ENCODE measurements around the gene MPO. TPM values are rescaled to one million over a fixed set of nuclear protein-coding genes. Genes with fewer than 3 reads are reported as not detected.

Gene MPO
- total and polyA plus RNA-seq, 9 of the 15 experiments (the other 6 are each of a cell fraction or from before 2014, with no cell fraction given), result 0.04 to 0.47 (median 0.39) TPM; not detected in 6

- TF ChIP-seq ZNF318 (IDR thresholded peaks at IDR 0.05; ENCODE audit: borderline replicate concordance in 1 of 2, low read depth in 1 of 2), result no peak
- no peak for TF ChIP-seq BRF1 (IDR thresholded peaks at IDR 0.05; ENCODE audit: borderline replicate concordance, extremely low read depth, insufficient read length)
- no peak for TF ChIP-seq FOXM1 (IDR thresholded peaks at IDR 0.05; ENCODE audit: low read depth)
- no peak for TF ChIP-seq FOXM1 (CRISPR knock-in tag; IDR thresholded peaks at IDR 0.05; ENCODE audit: low read depth)
- no peak for TF ChIP-seq CAMTA2 (CRISPR knock-in tag; conservative IDR thresholded peaks at IDR 0.05)
- no peak for TF ChIP-seq GMEB1 (CRISPR knock-in tag; IDR thresholded peaks at IDR 0.05)
- TF ChIP-seq TCF7L2 (IDR thresholded peaks at IDR 0.05; ENCODE audit: low read depth, low read length), result no peak
- TF ChIP-seq ZNF740 (CRISPR knock-in tag; IDR thresholded peaks at IDR 0.05), result 0 out of 2 replicates have a peak, but pooled peaks have one; percentile 26
- TF ChIP-seq ZNF740 (tag; IDR thresholded peaks at IDR 0.05), result no peak
- 0 out of 2 replicates have a peak, but pooled peaks have one; percentile 17 for TF ChIP-seq GABPB1 (CRISPR knock-in tag; IDR thresholded peaks at IDR 0.05)
- TF ChIP-seq, protein P1, sequence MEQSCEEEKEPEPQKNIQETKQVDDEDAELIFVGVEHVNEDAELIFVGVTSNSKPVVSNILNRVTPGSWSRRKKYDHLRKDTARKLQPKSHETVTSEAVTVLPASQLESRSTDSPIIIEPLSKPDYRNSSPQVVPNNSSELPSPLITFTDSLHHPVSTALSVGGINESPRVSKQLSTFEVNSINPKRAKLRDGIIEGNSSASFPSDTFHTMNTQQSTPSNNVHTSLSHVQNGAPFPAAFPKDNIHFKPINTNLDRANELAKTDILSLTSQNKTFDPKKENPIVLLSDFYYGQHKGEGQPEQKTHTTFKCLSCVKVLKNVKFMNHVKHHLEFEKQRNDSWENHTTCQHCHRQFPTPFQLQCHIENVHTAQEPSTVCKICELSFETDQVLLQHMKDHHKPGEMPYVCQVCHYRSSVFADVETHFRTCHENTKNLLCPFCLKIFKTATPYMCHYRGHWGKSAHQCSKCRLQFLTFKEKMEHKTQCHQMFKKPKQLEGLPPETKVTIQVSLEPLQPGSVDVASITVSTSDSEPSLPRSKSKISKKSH (CRISPR knock-in tag; IDR thresholded peaks at IDR 0.05), result no peak
- TF ChIP-seq, protein P2, sequence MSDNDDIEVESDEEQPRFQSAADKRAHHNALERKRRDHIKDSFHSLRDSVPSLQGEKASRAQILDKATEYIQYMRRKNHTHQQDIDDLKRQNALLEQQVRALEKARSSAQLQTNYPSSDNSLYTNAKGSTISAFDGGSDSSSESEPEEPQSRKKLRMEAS (CRISPR knock-in tag; IDR thresholded peaks at IDR 0.05), result peak; percentile 68
- no peak for TF ChIP-seq ADNP (tag; IDR thresholded peaks at IDR 0.05)
- TF ChIP-seq KDM5B (IDR thresholded peaks at IDR 0.05; ENCODE audit: insufficient replicate concordance, low read depth, low read length), result no peak
Observed at GRCh38 chr17:58303971-58304749, 23.4 kb upstream of the MPO start (continued).
